Gastrocnemius medialis (tissue), 4 donors: ENCODE measurements around the gene ZNF710. TPM values are rescaled to one million over a fixed set of nuclear protein-coding genes. Genes with fewer than 3 reads are reported as not detected.

Experiments used
- ATAC-seq, 2 donors: fragments of 150-250 bp; one replicate each; pipeline ENCODE4 v1.9.1; 2016
- DNase-seq, 2 donors: peaks; one replicate each; pipeline ENCODE4 v3.0.0-alpha.2; 2019
- H3K27ac ChIP-seq, 4 donors: fragments of 200-600 bp; sonication (generic); 1 replicate in 1 of 4; 2 replicates in 3 of 4; pipeline ENCODE4 v1.5.1; 2016 to 2018; ENCODE audit warnings: mild to moderate bottlenecking in 2 of 4, moderate library complexity in 1 of 4
- H3K27me3 ChIP-seq, 3 donors: fragments of 200-600 bp; sonication (generic) in 2 of 3; 1 replicate in 1 of 3; 2 replicates in 2 of 3; pipeline versions ENCODE4 v1.5.1 to v1.6.0; 2016 to 2019; ENCODE audit warnings: mild to moderate bottlenecking in 1 of 3, moderate library complexity in 1 of 3
- H3K36me3 ChIP-seq, 2 donors: fragments of 200-600 bp; sonication (generic) in 1 of 2; one replicate each; pipeline ENCODE4 v1.5.1; 2017 to 2018
- H3K4me1 ChIP-seq, 2 donors: fragments of 200-600 bp; sonication (generic) in 1 of 2; one replicate each; pipeline ENCODE4 v1.5.1; 2016 to 2017; ENCODE audit warnings: mild to moderate bottlenecking in 2 of 2
- H3K4me3 ChIP-seq, 4 donors: fragments of 200-600 bp; sonication (generic) in 3 of 4; 1 replicate in 1 of 4; 2 replicates in 3 of 4; pipeline ENCODE4 v1.5.1; 2016 to 2019; ENCODE audit warnings: mild to moderate bottlenecking in 2 of 4
- H3K9me3 ChIP-seq, 3 donors: fragments of 200-600 bp; sonication (generic) in 2 of 3; 1 replicate in 1 of 3; 2 replicates in 2 of 3; pipeline ENCODE4 v1.5.1; 2016 to 2019
- CTCF ChIP-seq, 5 experiments: fragments of 450-650 bp in 3 of 5; fragments of 200-600 bp in 2 of 5; sonication (generic) in 2 of 5; IDR thresholded peaks in 4 of 5; conservative IDR thresholded peaks in 1 of 5; 1 replicate in 4 of 5; 2 replicates in 1 of 5; pipeline ENCODE4 v1.5.1; 2016 to 2019; ENCODE audit warnings: antibody characterized with exemption in 5 of 5, mild to moderate bottlenecking in 3 of 5, moderate library complexity in 3 of 5
- POLR2A ChIP-seq, 2 donors: fragments of 450-650 bp; IDR thresholded peaks; one replicate each; pipeline ENCODE4 v1.6.1; 2017; ENCODE audit warnings: antibody characterized with exemption in 2 of 2, mild to moderate bottlenecking in 2 of 2, moderate library complexity in 2 of 2
- in situ Hi-C, 4 donors: fragments of 200-750 bp; cut with MboI; loops; one replicate each; pipeline versions ENCODE4 v1.15.0 to v1.8.0; 2017; ENCODE audit warnings: low sequenced_read_pairs in 4 of 4
- intact Hi-C: fragments of 100-400 bp; cut with DNase I; formaldehyde crosslinking; loops from one replicate; pipeline ENCODE4 v1.15.1; 2023; ENCODE audit warnings: low total_unique reads
- total RNA-seq, 4 donors: library from RNA; depleted of rRNA; stranded (reverse); fragments of >200 nt; gene quantifications; one replicate each; pipeline versions ENCODE4 v1.1.0 to v1.2.3, GENCODE V29; 2016

Gene ZNF710
- total RNA-seq, 4 donors from 2014 or later, result 2.6 to 5.4 (median 3.2) TPM

- Histone ChIP-seq H3K27ac (peak overlapping the region; percentile 55 to 99 (median 60)), H3K27me3 (no peaks in the 10 kb centered on the region), H3K9me3 (no peaks in the 10 kb centered on the region), H3K4me3 (no peak overlapping the region), H3K36me3 (peaks cover 0 to 45% of the 10 kb centered on the region in 2 donors), H3K4me1 (peaks cover 15 to 23% of the 10 kb centered on the region in 2 donors)
- in situ Hi-C loops (loop anchor here in 3 of 4 donors (25.0 kb wide), 1 partner anchor 328 kb away; the partner anchor contains the start of gene MESP1 (in 3 of the 3)), intact Hi-C loops (no loop called here)
- no peak for ATAC-seq
- DNase-seq, result no peak
- TF ChIP-seq POLR2A (IDR thresholded peaks at IDR 0.05), result no peak
- no peak for TF ChIP-seq CTCF (IDR thresholded peaks at IDR 0.05 in 4 of 5, conservative IDR thresholded peaks at IDR 0.05 in 1 of 5)
Observed at GRCh38 chr15:90090226-90090848, 89.2 kb downstream of the ZNF710 start.

- no peak for DNase-seq
Observed at GRCh38 chr15:90091156-90091931, 90.2 kb downstream of the ZNF710 start.

GRCh38 chr15:90095521-90095959 is 94.4 kb downstream of the ZNF710 start:
- TF ChIP-seq POLR2A (IDR thresholded peaks at IDR 0.05) (no peak), CTCF (IDR thresholded peaks at IDR 0.05 in 4 of 5, conservative IDR thresholded peaks at IDR 0.05 in 1 of 5) (no peak)
- H3K9me3 ChIP-seq, result no peaks in the 10 kb centered on the region
- intact Hi-C loops, result loop anchor here (5.0 kb wide), 1 partner anchor 93 kb away; the partner anchor contains the start of gene ZNF710
- peaks cover 61 to 72% of the 10 kb centered on the region in 2 donors for H3K4me1 ChIP-seq
- H3K36me3 ChIP-seq, result peaks cover 0 to 8% of the 10 kb centered on the region in 2 donors
- no peaks in the 10 kb centered on the region for H3K27me3 ChIP-seq
- DNase-seq (peak in 1 of 2 donors; percentile 15), ATAC-seq (no peak)
- H3K27ac ChIP-seq, result peak overlapping the region; percentile 94 to 100 (median 99)
- no peak overlapping the region for H3K4me3 ChIP-seq
- in situ Hi-C loops, result loop anchor here in 3 of 4 donors (25.0 kb wide), 1 partner anchor 333 kb away; the partner anchor contains the start of gene MESP1 (in 3 of the 3)

More at GRCh38 chr15:90091156-90091931, 90.2 kb downstream of the ZNF710 start:
- TF ChIP-seq POLR2A (IDR thresholded peaks at IDR 0.05) (no peak), CTCF (IDR thresholded peaks at IDR 0.05 in 4 of 5, conservative IDR thresholded peaks at IDR 0.05 in 1 of 5) (no peak)
- H3K9me3 ChIP-seq, result no peaks in the 10 kb centered on the region
- H3K27me3 ChIP-seq, result no peaks in the 10 kb centered on the region
- in situ Hi-C loops (loop anchor here in 3 of 4 donors (25.0 kb wide), 1 partner anchor 329 kb away; the partner anchor contains the start of gene MESP1 (in 3 of the 3)), intact Hi-C loops (no loop called here)
- H3K4me3 ChIP-seq, result no peak overlapping the region
- ATAC-seq, result no peak
- peaks cover 22 to 33% of the 10 kb centered on the region in 2 donors for H3K4me1 ChIP-seq
- peak overlapping the region; percentile 55 to 99 (median 60) for H3K27ac ChIP-seq
- H3K36me3 ChIP-seq, result peaks cover 0 to 39% of the 10 kb centered on the region in 2 donors

- ATAC-seq (no peak), DNase-seq (peak in 1 of 2 donors; percentile 31)
- Histone ChIP-seq H3K36me3 (no peaks in the 10 kb centered on the region), H3K27me3 (no peaks in the 10 kb centered on the region), H3K4me3 (no peak overlapping the region), H3K4me1 (peaks cover 71 to 77% of the 10 kb centered on the region in 2 donors), H3K9me3 (no peaks in the 10 kb centered on the region), H3K27ac (peak overlapping the region; percentile 94 to 100 (median 99))
- intact Hi-C loops, result loop anchor here (5.0 kb wide), 1 partner anchor 95 kb away; the partner anchor contains the start of gene ZNF710
- in situ Hi-C loops, result loop anchor here in 3 of 4 donors (25.0 kb wide), 1 partner anchor 335 kb away; the partner anchor contains the start of gene MESP1 (in 3 of the 3)
- TF ChIP-seq POLR2A (IDR thresholded peaks at IDR 0.05), result no peak
Observed at GRCh38 chr15:90097475-90097874, 96.4 kb downstream of the ZNF710 start.
